Activated T-cell treated with anti-CD3 and anti-CD28 coated beads, Interleukin-2, amount 50 U/mL, for 4 hours (primary cell): ENCODE results near the gene SMCR8. TPM values are rescaled to one million over a fixed set of nuclear protein-coding genes. Genes with fewer than 3 reads are reported as not detected.
"Not testable (repeated sequence)": the region's sequence is repeated elsewhere in the genome, so short reads cannot be mapped to it uniquely, and the experiment has no call there.

ENCODE experiments used
- ATAC-seq, 2 donors: fragments of 200-7000 bp; cut with Tn5 transposase; one replicate each; pipeline ENCODE4 v1.10.0; 2021
- DNase-seq: peaks from one replicate; pipeline ENCODE4 v3.0.0-alpha.2; 2020
- H3K27me3 Mint-ChIP-seq: one replicate; pipeline ENCODE4 v1.8.0; 2021; ENCODE audit warnings: low read depth, mixed read lengths
- H3K36me3 Mint-ChIP-seq: one replicate; pipeline ENCODE4 v1.8.0; 2022; ENCODE audit warnings: mixed read lengths; ENCODE audit not compliant: insufficient read depth
- H3K4me1 Mint-ChIP-seq: one replicate; pipeline ENCODE4 v1.8.0; 2021; ENCODE audit warnings: low read depth, mixed read lengths
- H3K4me3 Mint-ChIP-seq: one replicate; pipeline ENCODE4 v1.8.0; 2021; ENCODE audit warnings: mild to moderate bottlenecking, moderate library complexity, mixed read lengths
- H3K9me3 Mint-ChIP-seq: one replicate; pipeline ENCODE4 v1.8.0; 2021; ENCODE audit warnings: mixed read lengths
- total RNA-seq, 3 donors: library from RNA; stranded (reverse); gene quantifications; one replicate each; pipeline ENCODE4 v1.2.1, GENCODE V29; 2021

Gene SMCR8, protein sequence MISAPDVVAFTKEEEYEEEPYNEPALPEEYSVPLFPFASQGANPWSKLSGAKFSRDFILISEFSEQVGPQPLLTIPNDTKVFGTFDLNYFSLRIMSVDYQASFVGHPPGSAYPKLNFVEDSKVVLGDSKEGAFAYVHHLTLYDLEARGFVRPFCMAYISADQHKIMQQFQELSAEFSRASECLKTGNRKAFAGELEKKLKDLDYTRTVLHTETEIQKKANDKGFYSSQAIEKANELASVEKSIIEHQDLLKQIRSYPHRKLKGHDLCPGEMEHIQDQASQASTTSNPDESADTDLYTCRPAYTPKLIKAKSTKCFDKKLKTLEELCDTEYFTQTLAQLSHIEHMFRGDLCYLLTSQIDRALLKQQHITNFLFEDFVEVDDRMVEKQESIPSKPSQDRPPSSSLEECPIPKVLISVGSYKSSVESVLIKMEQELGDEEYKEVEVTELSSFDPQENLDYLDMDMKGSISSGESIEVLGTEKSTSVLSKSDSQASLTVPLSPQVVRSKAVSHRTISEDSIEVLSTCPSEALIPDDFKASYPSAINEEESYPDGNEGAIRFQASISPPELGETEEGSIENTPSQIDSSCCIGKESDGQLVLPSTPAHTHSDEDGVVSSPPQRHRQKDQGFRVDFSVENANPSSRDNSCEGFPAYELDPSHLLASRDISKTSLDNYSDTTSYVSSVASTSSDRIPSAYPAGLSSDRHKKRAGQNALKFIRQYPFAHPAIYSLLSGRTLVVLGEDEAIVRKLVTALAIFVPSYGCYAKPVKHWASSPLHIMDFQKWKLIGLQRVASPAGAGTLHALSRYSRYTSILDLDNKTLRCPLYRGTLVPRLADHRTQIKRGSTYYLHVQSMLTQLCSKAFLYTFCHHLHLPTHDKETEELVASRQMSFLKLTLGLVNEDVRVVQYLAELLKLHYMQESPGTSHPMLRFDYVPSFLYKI
- total RNA-seq, result 10 to 100 TPM; 20.3 to 22.3 (median 22.1) TPM

GRCh38 chr17:18314731-18315561, at the start of gene SMCR8, which contains the start of gene TOP3A:
TSS of gene SMCR8 (plus strand) at chr17:18315293. CDS start at chr17:18315790, 497 bp downstream.
TSS of gene TOP3A (minus strand) at chr17:18314994. CDS start at chr17:18314778, 216 bp downstream.
- Mint-ChIP-seq H3K4me3 (peak within 1 kb of the TSS; percentile 94), H3K36me3 (peaks cover 25% of the 10 kb centered on the region), H3K4me1 (peaks cover 76% of the 10 kb centered on the region), H3K27me3 (no peaks in the 10 kb centered on the region), H3K9me3 (no peaks in the 10 kb centered on the region)
- DNase-seq, result peak; percentile 95
- ATAC-seq, result peak; percentile 96 to 97

- no peaks in the 10 kb centered on the region for H3K36me3 Mint-ChIP-seq
- peaks cover 4% of the 10 kb centered on the region for H3K4me1 Mint-ChIP-seq
- no peaks in the 10 kb centered on the region for H3K27me3 Mint-ChIP-seq
- no peak overlapping the region for H3K4me3 Mint-ChIP-seq
- DNase-seq (no peak), ATAC-seq (peak in 1 of 2 donors; percentile 21)
- no peaks in the 10 kb centered on the region for H3K9me3 Mint-ChIP-seq
These were observed 47.7 kb upstream of the SMCR8 start for GRCh38 chr17:18267366-18267765.

DNA sequence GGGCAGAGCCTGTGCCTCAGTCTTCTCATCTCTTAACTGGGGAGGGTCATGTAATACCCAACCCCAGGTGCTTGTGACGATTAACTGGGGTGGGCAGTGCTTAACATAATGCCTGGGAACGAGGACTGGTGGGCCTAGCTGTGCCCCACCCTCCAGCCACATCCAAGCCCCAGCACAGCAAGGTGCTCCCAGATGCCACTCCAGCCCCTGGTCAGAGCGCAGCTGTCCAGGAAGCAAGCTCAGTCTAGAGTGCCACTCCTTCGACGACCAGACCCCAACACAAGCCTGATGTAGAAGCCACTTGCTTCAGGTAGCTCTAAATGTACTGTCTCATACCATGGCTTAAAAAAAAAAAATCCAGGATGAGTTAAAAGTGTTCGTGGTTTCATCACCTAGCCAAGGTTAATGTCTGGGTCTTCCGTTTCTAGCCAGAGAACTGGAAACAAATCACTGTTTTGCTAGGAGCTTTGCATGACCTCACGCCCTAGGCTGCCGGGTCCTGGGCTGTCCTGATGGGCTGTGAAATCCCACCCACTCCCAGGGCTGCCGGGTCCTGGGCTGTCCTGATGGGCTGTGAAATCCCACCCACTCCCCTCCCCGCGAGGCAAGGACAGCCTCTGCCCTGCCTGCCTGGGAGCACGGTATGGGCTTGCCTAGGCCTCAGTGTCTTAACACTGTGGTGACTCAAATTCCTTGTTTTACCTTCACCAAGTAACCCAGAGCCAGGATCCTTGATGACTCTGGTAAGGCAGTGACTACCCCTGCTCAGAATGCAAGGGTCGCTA, 47.0 kb upstream of the SMCR8 start:
- Mint-ChIP-seq H3K36me3 (peaks cover 3% of the 10 kb centered on the region), H3K27me3 (no peaks in the 10 kb centered on the region), H3K4me3 (no peak overlapping the region), H3K4me1 (peaks cover 4% of the 10 kb centered on the region), H3K9me3 (no peaks in the 10 kb centered on the region)
- DNase-seq, result no peak
- ATAC-seq, result peak; percentile 15 to 25

GRCh38 chr17:18270046-18270931, 44.8 kb upstream of the SMCR8 start:
- Mint-ChIP-seq H3K4me1 (peaks cover 4% of the 10 kb centered on the region), H3K27me3 (no peaks in the 10 kb centered on the region), H3K9me3 (no peaks in the 10 kb centered on the region), H3K36me3 (peaks cover 3% of the 10 kb centered on the region), H3K4me3 (no peak overlapping the region)
- no peak for DNase-seq
- ATAC-seq, result no peak

DNA sequence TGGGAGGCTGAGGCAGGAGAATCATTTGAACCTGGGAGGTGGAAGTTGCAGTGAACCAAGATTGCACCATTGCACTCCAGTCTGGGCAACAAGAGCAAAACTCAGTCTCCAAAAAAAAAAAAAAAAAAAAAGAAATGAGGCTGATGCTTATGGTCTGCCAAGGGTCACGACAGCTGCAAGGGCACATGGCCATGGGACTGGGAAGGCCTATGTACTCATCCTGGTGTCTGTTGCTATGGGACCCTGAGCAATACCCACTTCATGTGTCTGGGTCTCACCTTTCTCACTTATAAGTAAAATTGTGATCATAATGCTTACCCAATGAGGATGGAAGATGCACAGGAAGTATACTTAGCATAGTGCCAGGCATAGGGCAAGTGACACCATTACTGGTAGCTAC, 38.0 kb upstream of the SMCR8 start:
- no peaks in the 10 kb centered on the region for H3K9me3 Mint-ChIP-seq
- no peak overlapping the region for H3K4me3 Mint-ChIP-seq
- H3K36me3 Mint-ChIP-seq, result peaks cover 13% of the 10 kb centered on the region
- DNase-seq (no peak), ATAC-seq (no peak)
- H3K4me1 Mint-ChIP-seq, result no peaks in the 10 kb centered on the region
- H3K27me3 Mint-ChIP-seq, result no peaks in the 10 kb centered on the region

GRCh38 chr17:18278867-18279266, 36.2 kb upstream of the SMCR8 start:
- no peaks in the 10 kb centered on the region for H3K9me3 Mint-ChIP-seq
- no peaks in the 10 kb centered on the region for H3K4me1 Mint-ChIP-seq
- H3K4me3 Mint-ChIP-seq, result no peak overlapping the region
- no peak for ATAC-seq
- peaks cover 24% of the 10 kb centered on the region for H3K36me3 Mint-ChIP-seq
- no peaks in the 10 kb centered on the region for H3K27me3 Mint-ChIP-seq
- no peak for DNase-seq

DNA sequence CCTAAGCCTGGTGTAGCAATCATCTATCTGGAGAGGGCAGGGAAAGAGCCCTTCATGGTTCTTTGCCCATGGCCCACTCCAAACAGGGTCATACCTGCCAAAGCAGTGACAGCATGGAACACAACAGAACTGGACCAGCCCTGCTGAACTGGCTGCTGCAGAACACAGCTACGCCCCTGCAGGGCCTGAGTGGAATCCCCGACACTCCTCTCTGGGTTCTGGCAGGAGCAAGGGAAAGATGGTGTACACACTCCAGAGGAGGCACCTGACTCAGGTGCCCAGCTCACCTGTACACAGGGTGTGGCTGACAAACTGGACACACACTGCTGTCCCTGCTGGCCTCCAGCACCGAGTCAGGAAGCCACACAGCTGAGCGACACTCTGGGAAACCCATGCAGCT, 34.8 kb upstream of the SMCR8 start:
- peaks cover 34% of the 10 kb centered on the region for H3K36me3 Mint-ChIP-seq

GRCh38 chr17:18280766-18281371, 34.2 kb upstream of the SMCR8 start:
- Mint-ChIP-seq H3K36me3 (peaks cover 34% of the 10 kb centered on the region), H3K9me3 (no peaks in the 10 kb centered on the region), H3K4me3 (no peak overlapping the region), H3K27me3 (no peaks in the 10 kb centered on the region), H3K4me1 (no peaks in the 10 kb centered on the region)
- no peak for ATAC-seq
- no peak for DNase-seq

More for the DNA sequence above, 34.8 kb upstream of the SMCR8 start:
- DNase-seq (no peak), ATAC-seq (no peak)
- no peak overlapping the region for H3K4me3 Mint-ChIP-seq
- no peaks in the 10 kb centered on the region for H3K27me3 Mint-ChIP-seq
- H3K4me1 Mint-ChIP-seq, result no peaks in the 10 kb centered on the region
- no peaks in the 10 kb centered on the region for H3K9me3 Mint-ChIP-seq

- ATAC-seq, result no peak
- peaks cover 37% of the 10 kb centered on the region for H3K36me3 Mint-ChIP-seq
- H3K9me3 Mint-ChIP-seq, result no peaks in the 10 kb centered on the region
- DNase-seq, result no peak
- no peak overlapping the region for H3K4me3 Mint-ChIP-seq
- no peaks in the 10 kb centered on the region for H3K4me1 Mint-ChIP-seq
- no peaks in the 10 kb centered on the region for H3K27me3 Mint-ChIP-seq
These were observed 33.3 kb upstream of the SMCR8 start for GRCh38 chr17:18281788-18282187.

DNA sequence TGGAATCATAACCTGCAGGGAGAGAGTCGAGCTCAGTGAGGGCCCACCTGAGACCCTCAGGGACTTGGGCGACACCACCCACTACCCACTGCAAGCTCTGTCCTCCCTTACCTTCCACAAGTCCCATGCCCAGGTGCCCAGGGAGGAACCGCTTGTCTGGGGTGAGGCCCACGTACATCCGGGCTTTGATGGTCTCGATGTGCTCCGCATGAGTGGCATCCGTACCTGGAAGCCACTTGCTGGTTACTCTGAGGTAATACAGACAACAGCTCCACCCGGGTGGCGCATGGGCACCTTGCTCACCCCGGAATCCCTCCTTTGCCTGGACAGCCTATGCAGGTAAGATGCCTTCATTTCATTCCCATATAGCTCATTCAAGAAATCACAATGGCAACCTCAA, 29.8 kb upstream of the SMCR8 start:
- peaks cover 45% of the 10 kb centered on the region for H3K36me3 Mint-ChIP-seq

DNA sequence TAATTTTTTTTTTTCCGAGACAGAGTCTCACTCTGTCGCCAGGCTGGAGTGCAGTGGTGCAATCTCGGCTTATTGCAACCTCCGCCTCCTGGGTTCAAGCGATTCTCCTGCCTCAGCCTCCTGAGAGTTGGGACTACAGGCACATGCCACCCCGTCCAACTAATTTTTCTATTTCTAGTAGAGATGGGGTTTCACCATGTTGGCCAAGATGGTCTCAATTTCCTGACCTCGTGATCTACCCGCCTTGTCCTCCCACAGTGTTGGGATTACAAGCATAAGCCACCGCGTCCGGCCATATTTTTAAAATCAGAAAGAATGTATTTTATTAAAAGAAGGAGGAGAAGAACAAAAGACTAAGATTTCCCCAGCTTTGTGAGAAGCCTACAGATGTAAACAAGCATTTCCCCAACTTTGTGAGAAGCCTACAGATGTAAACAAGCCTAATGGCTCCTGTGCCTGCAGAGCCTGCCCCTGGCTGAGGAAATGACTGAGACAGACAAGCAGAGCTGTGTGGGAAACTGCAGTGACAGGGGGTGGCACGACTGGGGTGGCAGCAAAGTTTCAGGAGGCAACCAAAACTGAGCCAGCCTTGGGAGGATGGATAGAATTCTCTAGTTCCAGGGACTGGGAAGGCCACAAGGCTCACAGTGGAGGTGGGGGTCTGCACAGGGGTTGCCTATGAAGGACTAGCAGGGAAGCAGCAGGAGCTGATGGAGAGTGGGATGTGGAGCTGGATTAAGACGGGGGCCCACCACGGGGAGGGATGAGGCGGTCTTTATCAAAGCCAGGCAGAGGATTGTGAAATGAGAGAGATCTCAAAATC, 23.2 kb upstream of the SMCR8 start:
- ATAC-seq (no peak), DNase-seq (no peak)
- H3K4me3 Mint-ChIP-seq, result no peak overlapping the region
- no peaks in the 10 kb centered on the region for H3K27me3 Mint-ChIP-seq
- no peaks in the 10 kb centered on the region for H3K9me3 Mint-ChIP-seq
- no peaks in the 10 kb centered on the region for H3K4me1 Mint-ChIP-seq
- peaks cover 32% of the 10 kb centered on the region for H3K36me3 Mint-ChIP-seq

More for the DNA sequence above, 29.8 kb upstream of the SMCR8 start:
- no peak for DNase-seq
- ATAC-seq, result no peak
- H3K9me3 Mint-ChIP-seq, result no peaks in the 10 kb centered on the region
- no peak overlapping the region for H3K4me3 Mint-ChIP-seq
- H3K4me1 Mint-ChIP-seq, result no peaks in the 10 kb centered on the region
- no peaks in the 10 kb centered on the region for H3K27me3 Mint-ChIP-seq

GRCh38 chr17:18298061-18298460, 17.0 kb upstream of the SMCR8 start:
- not testable (repeated sequence) for H3K27me3 Mint-ChIP-seq, H3K4me1 Mint-ChIP-seq, DNase-seq, H3K4me3 Mint-ChIP-seq, ATAC-seq, H3K9me3 Mint-ChIP-seq
- peaks cover 28% of the 10 kb centered on the region for H3K36me3 Mint-ChIP-seq
